H9 (cell line): ENCODE data around the gene PCBD2. TPM values are rescaled to one million over a fixed set of nuclear protein-coding genes. Genes with fewer than 3 reads are reported as not detected.

Experiments used
- DNase-seq: peaks from one replicate; pipeline ENCODE4 v3.0.0-alpha.2; 2017
- H2AFZ ChIP-seq: one replicate; pipeline ENCODE4 v1.6.1; 2013; ENCODE audit warnings: mild to moderate bottlenecking, low read length, control low read depth, moderate library complexity
- H2AK5ac ChIP-seq: 2 replicates; pipeline ENCODE4 v1.6.1; 2013; ENCODE audit warnings: low read length, control low read depth, mixed read lengths; ENCODE audit not compliant: insufficient read length
- H2BK120ac ChIP-seq: one replicate; pipeline ENCODE4 v1.6.1; 2013; ENCODE audit warnings: low read depth, mild to moderate bottlenecking, low read length, control low read depth, inconsistent platforms; ENCODE audit not compliant: poor library complexity, severe bottlenecking
- H2BK12ac ChIP-seq: 2 replicates; pipeline ENCODE4 v1.6.1; 2013; ENCODE audit warnings: low read length, control low read depth, mixed read lengths, low read depth; ENCODE audit not compliant: insufficient read length
- H2BK15ac ChIP-seq: 2 replicates; pipeline ENCODE4 v1.6.1; 2013; ENCODE audit warnings: low read depth, low read length, control low read depth
- H2BK20ac ChIP-seq: one replicate; pipeline ENCODE4 v1.6.1; 2013; ENCODE audit warnings: low read depth, mild to moderate bottlenecking, low read length, control low read depth, inconsistent platforms; ENCODE audit not compliant: poor library complexity, severe bottlenecking
- H2BK5ac ChIP-seq: 2 replicates; pipeline ENCODE4 v1.6.1; 2013; ENCODE audit warnings: low read length, control low read depth, mixed read lengths; ENCODE audit not compliant: insufficient read length
- H3K14ac ChIP-seq: 2 replicates; pipeline ENCODE4 v1.6.1; 2013; ENCODE audit warnings: low read length, control low read depth; ENCODE audit not compliant: insufficient read depth
- H3K18ac ChIP-seq: 2 replicates; pipeline ENCODE4 v1.6.1; 2013; ENCODE audit warnings: low read depth, mild to moderate bottlenecking, mixed read lengths, low read length, control low read depth; ENCODE audit not compliant: insufficient read length
- H3K23ac ChIP-seq: 2 replicates; pipeline ENCODE4 v1.6.1; 2013; ENCODE audit warnings: low read length, control low read depth, mixed read lengths, low read depth; ENCODE audit not compliant: insufficient read length
- H3K23me2 ChIP-seq: 2 replicates; pipeline ENCODE4 v1.6.1; 2013; ENCODE audit warnings: low read depth, mild to moderate bottlenecking, mixed read lengths, low read length, control low read depth; ENCODE audit not compliant: insufficient read length, poor library complexity, severe bottlenecking
- H3K27ac ChIP-seq: 2 replicates; pipeline ENCODE4 v1.5.1; 2013; ENCODE audit warnings: low read length, control low read depth, mixed read lengths, low read depth; ENCODE audit not compliant: insufficient read length
- H3K27me3 ChIP-seq: 2 replicates; pipeline ENCODE4 v1.6.1; 2013; ENCODE audit warnings: low read length, control low read depth, inconsistent platforms; ENCODE audit not compliant: insufficient read depth
- H3K4ac ChIP-seq: 2 replicates; pipeline ENCODE4 v1.6.1; 2013; ENCODE audit warnings: low read depth, mild to moderate bottlenecking, control low read depth, inconsistent platforms, low read length, moderate library complexity
- H3K4me1 ChIP-seq: 2 replicates; pipeline ENCODE4 v1.6.1; 2013; ENCODE audit warnings: low read length, control low read depth, inconsistent platforms; ENCODE audit not compliant: insufficient read depth
- H3K4me2 ChIP-seq: 2 replicates; pipeline ENCODE4 v1.6.1; 2013; ENCODE audit warnings: low read length, control low read depth, mixed read lengths; ENCODE audit not compliant: insufficient read length, insufficient read depth
- H3K56ac ChIP-seq: 2 replicates; pipeline ENCODE4 v1.6.1; 2013; ENCODE audit warnings: low read depth, mild to moderate bottlenecking, mixed read lengths, low read length, control low read depth; ENCODE audit not compliant: insufficient read length
- H3K79me1 ChIP-seq: 2 replicates; pipeline ENCODE4 v1.6.1; 2013; ENCODE audit warnings: low read depth, mild to moderate bottlenecking, moderate library complexity, low read length, control low read depth, inconsistent platforms; ENCODE audit not compliant: insufficient read depth, poor library complexity, severe bottlenecking
- H3K79me2 ChIP-seq: 2 replicates; pipeline ENCODE4 v1.6.1; 2013; ENCODE audit warnings: low read length, control low read depth, inconsistent platforms; ENCODE audit not compliant: insufficient read depth
- H3K9ac ChIP-seq: 2 replicates; pipeline ENCODE4 v1.6.1; 2013; ENCODE audit warnings: low read length, control low read depth, mixed read lengths; ENCODE audit not compliant: insufficient read length; ENCODE audit errors: extremely low read depth
- H3K9me3 ChIP-seq: one replicate; pipeline ENCODE4 v1.6.1; 2013; ENCODE audit warnings: low read depth, low read length, inconsistent platforms; ENCODE audit not compliant: control insufficient read depth
- H3T11ph ChIP-seq: one replicate; pipeline ENCODE4 v1.6.1; 2013; ENCODE audit warnings: mild to moderate bottlenecking, low read length, control low read depth, inconsistent platforms
- H4K20me1 ChIP-seq: one replicate; pipeline ENCODE4 v1.6.1; 2013; ENCODE audit not compliant: control insufficient read depth, insufficient read length, insufficient read depth
- H4K5ac ChIP-seq: 2 replicates; pipeline ENCODE4 v1.6.1; 2013; ENCODE audit warnings: low read depth, mild to moderate bottlenecking, mixed read lengths, low read length, control low read depth; ENCODE audit not compliant: insufficient read length
- H4K8ac ChIP-seq: replicated peaks from 2 replicates; pipeline ENCODE4 v1.6.1; 2013; ENCODE audit warnings: low read length, control low read depth, mixed read lengths, low read depth; ENCODE audit not compliant: insufficient read length
- H4K91ac ChIP-seq: 2 replicates; pipeline ENCODE4 v1.6.1; 2013; ENCODE audit warnings: low read depth, mild to moderate bottlenecking, moderate library complexity, mixed read lengths, low read length, control low read depth; ENCODE audit not compliant: insufficient read length
- H3K27ac Mint-ChIP-seq, 3 experiments: 2 replicates in 2 of 3; 3 replicates in 1 of 3; pipeline ENCODE4 v1.8.0; 2020 to 2021; ENCODE audit warnings: mixed read lengths in 3 of 3, mild to moderate bottlenecking in 1 of 3, moderate library complexity in 1 of 3
- H3K27me3 Mint-ChIP-seq: 2 replicates; pipeline ENCODE4 v1.8.0; 2021; ENCODE audit warnings: low read depth, mild to moderate bottlenecking, moderate library complexity, mixed read lengths
- H3K36me3 Mint-ChIP-seq, 3 experiments: 2 replicates in 2 of 3; 3 replicates in 1 of 3; pipeline ENCODE4 v1.8.0; 2020 to 2021; ENCODE audit warnings: low read depth in 3 of 3, mixed read lengths in 3 of 3; ENCODE audit not compliant: insufficient read depth in 1 of 3
- H3K4me1 Mint-ChIP-seq, 2 experiments: 2 replicates each; pipeline ENCODE4 v1.8.0; 2020; ENCODE audit warnings: mixed read lengths in 2 of 2
- H3K4me3 Mint-ChIP-seq, 2 experiments: 2 replicates in 1 of 2; 3 replicates in 1 of 2; pipeline ENCODE4 v1.8.0; 2020 to 2021; ENCODE audit warnings: mild to moderate bottlenecking in 2 of 2, mixed read lengths in 2 of 2, moderate library complexity in 1 of 2
- H3K9me3 Mint-ChIP-seq, 2 experiments: 2 replicates in 1 of 2; 3 replicates in 1 of 2; pipeline ENCODE4 v1.8.0; 2020; ENCODE audit warnings: mild to moderate bottlenecking in 2 of 2, mixed read lengths in 2 of 2, moderate library complexity in 1 of 2
- CTCF ChIP-seq: fragments of 200-600 bp; sonication (generic); conservative IDR thresholded peaks from 3 replicates; pipeline ENCODE4 v1.8.0; 2021; ENCODE audit warnings: antibody characterized with exemption, mild to moderate bottlenecking
- WGBS: extraction: QIAGEN DNeasy Blood & Tissue Kit; methylation state at CpG from one replicate; pipeline ENCODE4 v1.1.7; 2013; ENCODE audit warnings: missing lambda C conversion rate, low lambda C conversion rate, mixed read lengths; ENCODE audit not compliant: insufficient read length; ENCODE audit errors: extremely low coverage; 5-methylcytosine and 5-hydroxymethylcytosine counted together
- total RNA-seq: library from RNA; stranded (reverse); gene quantifications from 2 replicates; pipeline ENCODE4 v1.2.1, GENCODE V29; 2021

Gene PCBD2
- total RNA-seq, 1 experiment from 2014 or later, result 11.9 TPM

- no peak overlapping the region for H3K9ac ChIP-seq
- H3K79me1 ChIP-seq, result no peaks in the 10 kb centered on the region
- H4K20me1 ChIP-seq, result no peaks in the 10 kb centered on the region
- H4K5ac ChIP-seq, result no peak overlapping the region
- H4K8ac ChIP-seq, result no peak overlapping the region
- H3K4me2 ChIP-seq, result no peak overlapping the region
- H2AFZ ChIP-seq, result no peak overlapping the region
- no peak overlapping the region for H2BK20ac ChIP-seq
- H3K79me2 ChIP-seq, result no peaks in the 10 kb centered on the region
- H2AK5ac ChIP-seq, result no peak overlapping the region
- H3K9me3 ChIP-seq, result no peaks in the 10 kb centered on the region
- WGBS, result no CpG with 5 or more reads among the region's 1 CpG
- no peaks in the 10 kb centered on the region for H3K23me2 ChIP-seq
- H3K4ac ChIP-seq, result no peak overlapping the region
- H2BK15ac ChIP-seq, result no peak overlapping the region
- no peak for TF ChIP-seq CTCF
- no peak overlapping the region for H3K27ac ChIP-seq
- H3K4me1 ChIP-seq, result no peaks in the 10 kb centered on the region
- no peak overlapping the region for H3T11ph ChIP-seq
- no peak overlapping the region for H3K14ac ChIP-seq
- H3K36me3 Mint-ChIP-seq, result peaks cover 0 to 15% (median 6%) of the 10 kb centered on the region in 3 experiments; a peak in 5 of 7 replicates
- H3K56ac ChIP-seq, result no peak overlapping the region
- H3K27ac Mint-ChIP-seq, result no peak overlapping the region
- H2BK12ac ChIP-seq, result no peak overlapping the region
- no peaks in the 10 kb centered on the region for H3K27me3 Mint-ChIP-seq
- H3K27me3 ChIP-seq, result no peaks in the 10 kb centered on the region
- no peak overlapping the region for H2BK120ac ChIP-seq
- no peak overlapping the region for H3K4me3 Mint-ChIP-seq
- H2BK5ac ChIP-seq, result no peak overlapping the region
- H3K23ac ChIP-seq, result no peak overlapping the region
- peaks cover 5 to 7% of the 10 kb centered on the region in 2 experiments for H3K4me1 Mint-ChIP-seq
- no peak overlapping the region for H4K91ac ChIP-seq
- no peaks in the 10 kb centered on the region for H3K9me3 Mint-ChIP-seq
- no peak for DNase-seq
- no peak overlapping the region for H3K18ac ChIP-seq
These were observed 34.6 kb downstream of the PCBD2 start for GRCh38 chr5:134939500-134939899.
